Retina (tissue), 1 donor: Measurements from ENCODE around the gene HERC3.

Source experiments
- DNase-seq: peaks from one replicate; pipeline ENCODE4 v3.0.0-alpha.2; 2016

HERC3 gene

DNA sequence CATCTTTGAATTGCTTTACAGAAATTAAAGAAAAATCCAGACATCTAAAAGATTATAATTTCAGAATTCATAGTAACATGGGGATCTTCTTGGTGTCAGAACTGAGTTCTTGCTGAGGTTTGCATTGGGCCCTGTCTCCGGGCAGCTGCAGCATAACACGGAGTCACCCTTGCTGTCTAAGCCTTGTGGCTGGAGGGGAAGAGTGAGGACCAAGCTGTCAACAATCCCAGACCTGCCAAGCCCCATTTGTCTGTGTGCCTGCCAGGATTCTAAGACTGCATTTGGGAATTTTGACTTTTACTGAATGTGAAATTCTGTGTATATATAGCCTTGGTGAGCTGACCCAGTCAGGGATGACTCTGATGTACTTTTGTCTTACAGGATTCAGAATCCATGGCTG, 130.5 kb downstream of the HERC3 start:
- DNase-seq: no peak

DNA sequence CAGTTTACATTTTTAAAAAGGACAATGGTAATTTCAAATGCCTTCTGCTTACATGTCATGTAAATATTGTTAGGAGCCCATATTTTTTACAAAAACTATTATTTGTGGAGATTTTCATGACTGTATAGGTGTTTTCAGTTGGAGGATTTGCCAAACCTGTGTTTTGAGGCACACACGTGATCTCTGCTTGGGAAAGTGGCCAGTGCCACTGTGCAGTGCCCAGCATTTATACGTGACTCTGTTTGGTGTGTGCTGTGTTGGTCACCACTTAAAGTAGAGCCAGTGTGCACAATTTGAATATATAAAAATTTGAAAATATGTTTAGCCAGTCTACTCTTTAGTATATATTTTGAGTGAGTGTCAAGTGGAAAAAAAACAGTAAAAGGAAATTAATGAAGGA, 132.1 kb downstream of the HERC3 start:
- no peak for DNase-seq

DNA sequence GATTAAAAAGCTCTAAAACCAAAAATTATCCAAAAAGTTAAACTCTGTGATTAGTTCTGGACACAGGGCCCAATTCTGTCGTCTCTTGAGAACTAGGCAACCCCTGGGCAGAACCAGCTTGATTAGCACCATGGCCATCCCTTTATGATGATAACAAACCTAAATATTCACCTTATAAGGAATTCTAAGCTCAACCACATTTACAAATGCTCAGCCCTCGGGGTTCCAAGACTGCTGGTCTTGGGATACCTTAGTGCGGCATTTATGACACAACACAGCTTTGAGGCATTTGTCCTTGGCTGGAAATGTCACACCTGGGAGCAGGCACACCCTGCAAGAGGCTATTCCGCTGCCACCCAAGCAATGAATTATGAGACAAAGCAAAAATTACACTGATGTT, 132.9 kb downstream of the HERC3 start:
- no peak for DNase-seq

DNA sequence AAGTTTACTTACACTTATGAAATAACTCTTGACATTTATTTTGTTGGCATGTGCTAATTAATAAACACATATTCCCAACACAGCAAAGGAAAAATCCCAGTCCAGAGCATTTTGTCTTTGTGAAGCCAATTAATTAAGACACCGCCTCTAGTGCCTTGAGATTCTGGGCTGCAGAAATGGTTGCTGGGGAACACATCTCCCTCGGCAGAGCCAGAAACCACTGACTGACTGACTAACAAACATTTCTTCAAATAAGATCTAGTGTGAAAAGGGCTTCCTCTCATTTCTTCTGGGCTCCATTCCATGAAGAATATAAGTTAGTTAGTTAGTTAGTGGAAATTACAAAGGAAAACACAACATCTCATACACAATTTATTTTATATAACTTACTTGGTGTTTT, 133.7 kb downstream of the HERC3 start:
- DNase-seq: no peak

DNA sequence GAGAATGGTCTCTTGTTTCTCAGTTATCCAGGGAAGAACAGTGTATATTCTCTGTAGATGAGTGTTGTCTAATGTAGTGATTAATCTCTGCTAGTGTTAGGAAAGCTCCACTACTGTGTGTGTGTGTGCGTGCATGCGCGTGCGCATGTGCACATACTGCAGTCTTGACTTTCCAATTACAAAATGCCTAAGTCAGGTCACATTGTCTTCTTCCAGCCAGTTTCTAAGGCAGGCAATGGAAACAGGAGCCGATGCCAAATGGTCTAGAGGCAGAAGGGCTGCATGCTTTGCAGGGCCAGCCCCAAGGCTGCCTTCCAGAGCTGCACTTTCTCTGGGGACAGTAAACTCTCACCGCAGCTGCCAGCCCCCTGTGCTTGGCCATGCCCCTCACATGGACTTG, 135.9 kb downstream of the HERC3 start:
- DNase-seq: no peak

DNA sequence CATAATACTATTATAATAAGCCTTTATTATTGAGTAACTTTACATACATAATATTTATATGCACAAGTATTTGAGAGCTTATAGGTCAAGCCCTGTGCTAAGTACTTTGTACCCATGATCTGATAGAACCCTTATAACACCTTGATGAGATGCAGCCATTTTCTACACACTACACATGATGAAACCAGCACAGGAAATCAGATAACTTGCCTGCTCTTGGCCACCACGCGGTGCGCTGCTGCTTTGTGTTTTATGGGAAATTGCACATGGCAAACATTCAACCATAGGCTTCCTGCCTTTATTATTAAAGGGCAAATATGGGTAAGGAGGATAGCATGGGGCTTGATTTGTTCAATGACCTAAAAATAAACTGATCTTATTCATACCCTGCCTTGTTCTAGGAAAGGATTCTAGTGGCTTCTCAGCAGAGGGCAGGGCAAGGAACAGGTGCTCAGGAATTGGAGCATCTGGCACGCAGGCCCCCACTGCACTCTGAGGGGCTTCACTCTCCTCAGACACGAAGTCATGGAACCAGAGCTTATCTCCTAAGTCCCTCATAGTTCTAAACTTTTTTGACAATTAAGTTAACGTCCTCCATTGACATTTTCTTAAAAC, 137.0 kb downstream of the HERC3 start:
- DNase-seq: no peak

DNA sequence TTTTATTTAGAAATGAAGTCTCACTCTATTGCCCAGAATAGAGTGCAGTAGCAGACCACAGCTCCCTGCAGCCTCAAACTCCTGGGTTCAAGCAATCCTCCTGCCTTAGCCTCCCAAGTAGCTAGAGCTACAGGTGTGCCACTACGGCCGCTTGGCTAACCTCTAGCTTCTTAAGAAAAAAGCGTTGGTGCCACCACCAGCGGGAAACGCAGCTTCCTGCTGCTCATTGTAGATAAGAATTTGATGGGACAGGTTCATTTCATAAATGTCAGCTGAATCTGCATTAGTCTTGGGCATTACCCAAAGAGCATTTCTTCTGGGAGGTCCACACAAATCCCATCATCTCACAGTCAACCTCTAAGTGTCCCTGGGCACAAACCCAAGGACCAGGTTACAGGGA, 138.5 kb downstream of the HERC3 start:
- DNase-seq: no peak

DNA sequence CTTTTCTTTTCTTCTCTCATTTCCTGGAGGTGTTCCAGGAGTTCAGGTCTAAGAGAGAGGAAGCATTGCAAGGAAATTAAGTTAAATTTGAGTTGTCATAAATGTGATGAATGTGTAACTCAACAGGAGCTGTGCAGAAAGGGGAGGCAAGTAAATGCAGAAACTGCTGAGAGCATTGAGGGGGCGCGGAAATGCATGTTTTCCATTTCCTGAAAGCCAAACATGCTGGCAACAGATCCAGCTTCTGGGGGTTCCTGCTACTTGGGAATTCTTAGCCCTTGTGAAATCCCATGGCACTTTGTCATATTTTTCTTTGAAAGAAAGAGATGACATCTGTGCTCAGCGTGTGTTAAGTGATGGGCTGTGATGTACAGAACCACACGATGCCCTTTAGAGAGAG, 139.1 kb downstream of the HERC3 start:
- DNase-seq: no peak

DNA sequence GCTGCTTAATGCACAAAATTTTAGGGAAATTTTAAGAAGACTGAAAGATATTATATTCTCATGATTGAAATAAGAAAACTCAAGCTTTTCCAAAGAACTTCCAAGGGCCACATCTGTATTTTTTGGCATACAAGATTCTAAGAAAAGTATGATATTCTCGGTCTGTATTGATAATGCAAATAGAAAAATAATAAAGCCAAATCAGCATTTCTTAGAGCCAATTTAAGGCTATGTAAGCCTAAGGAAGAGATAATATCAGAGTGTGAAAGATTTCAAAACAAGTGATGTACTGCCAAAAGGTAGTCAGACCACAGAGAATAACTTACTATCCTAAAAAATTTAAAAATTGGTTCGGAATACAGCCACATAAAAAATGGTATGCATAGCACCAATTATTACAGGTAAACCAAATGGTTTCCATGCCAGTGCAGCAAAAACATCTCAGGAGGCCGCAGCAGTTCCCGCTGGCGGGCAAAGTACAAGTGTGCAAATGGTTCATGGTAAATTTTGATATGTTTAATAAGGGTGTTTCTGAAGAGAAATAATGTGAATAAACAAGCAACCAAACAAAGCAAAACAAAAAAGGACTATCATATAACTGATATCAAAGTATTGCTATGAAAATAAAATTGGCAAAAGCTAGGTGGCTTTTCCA, 140.6 kb downstream of the HERC3 start:
- no peak for DNase-seq

DNA sequence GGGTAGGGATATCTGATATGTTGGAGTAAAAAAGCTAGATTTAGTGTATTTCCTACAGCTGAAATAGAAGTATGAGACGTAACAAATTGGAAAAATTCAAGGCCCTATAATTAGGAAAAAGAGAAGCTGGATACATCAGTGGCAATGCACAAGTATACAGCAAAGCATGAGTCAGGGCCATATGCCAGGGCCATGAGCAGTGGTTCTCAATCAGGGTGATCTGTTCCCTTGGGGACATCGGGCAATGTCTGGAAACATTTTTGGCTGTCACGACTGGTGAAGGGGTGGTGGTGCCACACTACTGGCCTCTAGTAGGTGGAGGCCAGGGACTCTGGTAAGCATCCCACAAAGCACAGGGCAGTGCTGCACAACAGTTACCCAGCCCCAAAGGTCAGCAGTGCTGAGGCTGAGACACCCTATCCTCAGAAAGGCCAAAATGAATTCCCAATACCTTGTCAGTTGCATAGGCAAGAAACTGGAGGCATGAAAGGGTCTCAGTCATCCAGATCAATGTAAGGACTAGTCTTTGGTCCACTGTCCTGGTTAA, 142.2 kb downstream of the HERC3 start:
- DNase-seq: no peak

DNA sequence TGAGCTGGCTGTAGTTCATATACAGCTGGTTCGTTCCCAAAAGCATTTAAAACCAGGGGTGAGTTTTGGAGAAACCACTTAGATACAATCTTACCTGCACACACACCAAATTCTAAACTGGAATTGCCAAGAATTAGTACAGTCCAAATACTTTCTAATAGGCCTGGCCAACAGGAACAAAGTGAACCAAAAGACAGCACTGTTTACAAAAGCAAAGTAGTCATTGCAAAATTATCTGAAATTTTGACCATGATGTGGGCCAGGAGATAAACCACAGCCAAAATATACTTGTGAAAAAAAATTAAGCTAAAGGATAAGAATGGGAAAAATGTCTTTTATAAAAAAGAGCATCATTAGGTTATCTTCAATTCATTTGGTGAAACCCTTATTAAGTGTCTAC, 143.3 kb downstream of the HERC3 start:
- DNase-seq: no peak

DNA sequence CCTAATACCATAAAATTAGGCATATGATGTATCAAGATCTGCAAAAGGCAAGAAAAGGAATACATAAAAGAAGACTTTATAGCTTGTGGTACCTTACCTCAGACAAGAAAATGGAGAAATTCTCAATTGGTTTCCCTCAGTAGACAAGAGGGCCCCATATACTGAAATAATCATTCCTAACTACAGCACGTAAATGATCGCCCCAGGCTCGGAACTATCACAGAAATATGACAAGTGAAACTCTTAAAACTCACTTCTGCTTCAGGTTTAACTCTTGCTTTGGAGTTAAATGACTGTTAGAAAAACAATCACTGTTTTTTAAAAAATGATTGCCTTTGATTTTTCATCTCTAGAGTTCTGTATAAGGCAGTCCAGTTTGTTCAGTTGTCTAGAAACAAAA, 144.0 kb downstream of the HERC3 start:
- no peak for DNase-seq

DNA sequence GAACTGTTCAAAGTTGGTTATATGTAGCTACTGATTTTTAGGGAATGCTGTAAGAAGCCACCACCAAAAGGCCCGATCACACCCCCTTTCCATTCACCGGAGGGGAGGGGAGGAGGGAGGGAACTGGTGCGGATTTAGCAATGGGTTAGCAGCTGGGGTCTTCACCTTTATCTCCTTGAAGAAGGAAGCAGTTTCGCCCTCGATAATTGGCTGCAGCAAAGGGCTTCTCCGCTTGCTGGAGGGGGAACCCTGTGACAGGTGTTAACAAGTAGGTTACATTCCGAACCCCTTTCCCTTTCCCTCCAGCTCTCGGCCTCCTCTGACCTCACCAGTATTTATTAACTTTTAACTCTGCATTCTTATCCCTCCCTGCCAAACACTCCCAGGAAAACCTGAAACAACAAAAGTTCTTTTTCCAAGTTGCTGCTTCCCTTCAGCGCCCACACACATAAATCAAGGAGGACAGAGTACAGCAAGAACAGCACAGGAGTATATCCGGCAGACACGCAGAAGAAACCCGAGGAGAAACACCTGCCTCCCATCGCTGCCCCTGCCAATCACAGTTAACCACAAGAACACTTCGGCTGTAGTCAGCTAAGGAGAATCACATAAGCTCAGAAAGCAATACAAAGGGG, 145.1 kb downstream of the HERC3 start:
- DNase-seq: no peak

DNA sequence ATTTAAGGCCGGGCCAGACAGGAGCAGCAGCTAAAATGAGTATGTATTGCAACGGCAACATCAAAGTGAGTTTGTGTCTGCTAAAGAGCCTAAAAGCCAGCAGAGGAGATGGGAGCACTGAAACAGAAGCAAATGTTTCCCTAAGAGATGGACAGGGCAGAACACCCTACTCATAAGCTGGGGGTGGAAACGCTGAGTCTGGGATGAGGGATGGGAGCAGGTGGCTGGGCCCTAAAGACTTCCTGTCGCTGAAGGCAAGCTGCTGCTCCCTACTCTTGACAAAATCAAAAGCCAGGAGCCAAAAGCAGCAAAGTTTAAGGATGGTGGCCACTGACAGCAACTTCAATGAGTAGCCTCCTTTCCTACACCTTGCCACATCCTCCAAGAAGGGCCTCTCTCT, 145.9 kb downstream of the HERC3 start:
- DNase-seq: no peak

DNA sequence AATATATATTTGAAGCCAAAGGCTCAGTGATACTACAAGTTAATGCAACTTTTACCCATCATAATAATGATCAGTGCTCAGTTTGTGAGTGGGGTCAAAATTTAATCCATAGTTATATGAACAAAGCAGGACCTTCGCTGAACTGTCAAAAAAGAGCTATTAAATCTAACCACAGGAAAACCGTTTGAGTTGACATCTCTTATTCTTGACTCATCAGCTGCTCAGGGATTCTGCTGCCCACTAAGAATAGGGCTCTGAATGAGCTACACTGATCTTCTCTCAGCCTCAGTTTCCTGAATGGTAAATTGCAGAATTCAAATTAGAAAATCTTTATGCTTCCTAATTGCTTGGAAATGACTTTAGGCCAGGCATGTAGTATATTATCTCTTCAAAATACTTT, 150.3 kb downstream of the HERC3 start:
- DNase-seq: no peak

DNA sequence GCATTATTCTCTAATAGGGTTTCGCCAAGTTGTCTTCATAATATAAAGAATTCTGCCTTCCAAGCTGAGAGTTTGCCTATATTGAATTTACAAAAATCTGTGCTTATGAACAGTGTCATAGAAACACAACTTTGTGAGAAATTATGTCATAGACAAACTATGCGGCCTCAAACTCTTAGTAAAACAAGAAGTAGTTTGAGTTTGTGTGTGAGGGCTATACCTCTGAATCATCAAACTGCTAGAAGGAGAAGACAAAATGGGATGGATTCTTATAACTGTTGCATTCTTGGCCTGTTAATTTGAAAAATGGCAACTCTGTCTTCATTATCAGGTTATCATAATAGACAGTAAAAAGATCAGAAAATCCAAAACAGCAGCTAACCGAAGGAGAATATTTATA, 151.4 kb downstream of the HERC3 start:
- DNase-seq: no peak

DNA sequence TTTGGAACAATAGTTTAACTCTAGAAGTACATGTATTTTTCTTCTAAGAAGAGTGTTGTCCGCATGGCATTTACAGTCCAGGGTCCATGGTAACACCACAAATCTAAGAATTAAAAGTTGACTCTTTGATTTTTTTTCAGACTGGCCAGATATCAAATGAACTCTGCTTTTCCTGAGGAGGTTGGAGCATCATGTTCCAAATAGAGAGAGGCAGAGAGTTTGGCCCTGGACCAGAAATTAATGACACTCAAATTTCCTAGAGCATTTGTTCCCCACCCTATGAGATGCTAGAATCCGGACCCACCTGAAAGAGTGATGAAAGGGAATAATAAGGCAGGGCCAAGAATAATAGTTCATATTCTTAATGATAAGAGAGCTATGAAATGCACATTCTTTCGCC, 152.3 kb downstream of the HERC3 start:
- no peak for DNase-seq

DNA sequence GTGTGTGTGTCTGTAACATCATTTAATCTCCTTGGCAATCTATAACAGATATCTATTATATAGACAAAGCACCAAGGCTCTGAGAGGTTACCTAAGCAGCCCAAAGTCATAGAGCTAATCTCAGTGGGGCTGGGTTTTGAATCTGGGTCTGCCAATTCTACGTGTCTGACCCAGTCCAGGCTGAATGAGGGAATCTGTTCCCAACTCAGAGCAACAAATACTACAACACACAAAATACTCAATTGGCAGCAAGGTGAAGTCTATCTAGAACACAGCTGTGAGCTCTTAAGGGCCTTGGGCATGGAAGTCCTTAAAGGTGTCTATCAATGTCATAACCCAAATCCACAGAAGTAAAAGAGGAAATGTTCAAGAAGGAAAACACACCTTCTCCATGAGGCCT, 152.9 kb downstream of the HERC3 start:
- DNase-seq: no peak

DNA sequence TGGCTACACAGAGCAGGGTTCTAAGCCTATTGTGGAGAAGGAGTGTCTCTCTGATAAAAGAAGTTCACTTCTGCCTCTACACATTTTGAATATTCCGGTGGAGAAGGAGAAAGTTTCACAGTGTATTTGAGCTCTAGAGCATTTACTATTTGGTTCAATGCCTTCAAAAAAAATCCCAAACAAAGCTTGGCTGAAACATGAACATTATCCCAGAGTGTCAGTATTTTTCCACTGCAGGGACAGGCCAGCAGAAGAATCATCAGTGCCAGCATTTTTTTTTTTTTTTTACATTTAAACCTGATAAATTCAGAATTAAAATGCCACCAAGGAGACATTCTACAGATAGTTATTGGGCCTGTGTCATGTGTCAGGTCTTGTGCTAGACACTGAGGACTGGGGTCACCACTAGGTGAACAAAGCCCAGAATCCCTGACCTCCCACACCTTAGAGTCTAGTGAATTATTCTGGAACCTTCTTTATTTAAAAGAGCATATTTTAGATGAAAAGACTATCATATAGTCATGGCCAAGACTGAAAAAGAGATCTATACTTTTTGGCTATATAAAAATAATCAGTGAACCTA, 153.4 kb downstream of the HERC3 start:
- DNase-seq: no peak

DNA sequence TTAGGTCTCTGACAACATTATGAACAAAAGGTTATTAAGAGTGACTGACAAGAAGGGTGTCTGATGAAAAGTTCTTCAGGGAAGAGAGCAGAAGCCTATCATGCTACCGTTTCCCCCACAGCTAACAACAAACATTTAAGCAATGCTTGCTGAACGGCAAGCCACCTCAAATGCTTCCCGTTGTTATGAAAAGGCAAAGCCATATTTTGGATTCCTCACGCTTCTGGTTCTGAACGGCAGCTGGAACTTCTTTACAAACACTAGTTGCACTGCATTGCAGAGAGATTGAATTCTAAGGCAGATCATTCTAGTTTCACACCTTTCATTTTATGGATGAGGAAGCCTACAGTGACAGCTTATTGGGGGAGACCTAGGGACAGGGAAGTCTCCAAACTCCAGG, 153.9 kb downstream of the HERC3 start:
- no peak for DNase-seq

DNA sequence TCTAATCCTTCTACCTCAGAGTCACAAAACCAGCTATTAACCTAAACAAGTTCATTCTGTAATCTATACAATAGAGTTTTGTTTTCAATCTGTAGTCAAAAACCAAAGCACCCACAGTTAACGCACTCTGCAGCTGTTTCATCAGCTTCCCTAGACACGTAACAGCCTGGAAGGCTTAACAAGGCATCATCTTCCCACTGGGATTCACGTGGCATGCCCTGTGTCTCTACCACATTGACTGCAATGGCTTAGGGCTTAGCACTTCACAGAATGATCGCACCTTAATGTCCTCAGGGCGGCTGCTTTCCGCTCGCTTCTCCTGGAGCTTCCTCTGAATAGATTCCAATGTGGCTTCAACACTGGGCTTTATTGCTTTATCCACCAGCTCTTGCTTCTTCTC, 155.1 kb downstream of the HERC3 start:
- DNase-seq: no peak

DNA sequence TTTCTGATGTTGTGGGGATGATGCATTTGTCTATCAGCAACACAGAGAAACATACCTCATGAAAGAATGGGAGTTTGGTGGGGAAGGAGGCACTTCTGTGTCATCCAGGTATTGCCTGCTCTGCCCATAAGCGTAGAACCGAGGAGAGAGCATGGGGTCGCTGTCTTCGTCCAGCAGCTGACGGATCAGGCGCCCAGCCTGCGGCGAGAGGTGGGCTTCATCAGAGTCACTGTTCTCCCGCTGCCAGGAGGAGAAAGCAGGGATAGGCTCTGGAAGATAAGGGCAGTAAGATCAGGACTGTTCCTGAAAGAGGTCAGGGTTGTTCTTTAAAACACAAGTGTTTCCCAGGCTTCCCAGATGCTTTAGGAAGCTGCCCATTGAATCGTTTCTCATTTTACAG, 158.1 kb downstream of the HERC3 start:
- DNase-seq: no peak

DNA sequence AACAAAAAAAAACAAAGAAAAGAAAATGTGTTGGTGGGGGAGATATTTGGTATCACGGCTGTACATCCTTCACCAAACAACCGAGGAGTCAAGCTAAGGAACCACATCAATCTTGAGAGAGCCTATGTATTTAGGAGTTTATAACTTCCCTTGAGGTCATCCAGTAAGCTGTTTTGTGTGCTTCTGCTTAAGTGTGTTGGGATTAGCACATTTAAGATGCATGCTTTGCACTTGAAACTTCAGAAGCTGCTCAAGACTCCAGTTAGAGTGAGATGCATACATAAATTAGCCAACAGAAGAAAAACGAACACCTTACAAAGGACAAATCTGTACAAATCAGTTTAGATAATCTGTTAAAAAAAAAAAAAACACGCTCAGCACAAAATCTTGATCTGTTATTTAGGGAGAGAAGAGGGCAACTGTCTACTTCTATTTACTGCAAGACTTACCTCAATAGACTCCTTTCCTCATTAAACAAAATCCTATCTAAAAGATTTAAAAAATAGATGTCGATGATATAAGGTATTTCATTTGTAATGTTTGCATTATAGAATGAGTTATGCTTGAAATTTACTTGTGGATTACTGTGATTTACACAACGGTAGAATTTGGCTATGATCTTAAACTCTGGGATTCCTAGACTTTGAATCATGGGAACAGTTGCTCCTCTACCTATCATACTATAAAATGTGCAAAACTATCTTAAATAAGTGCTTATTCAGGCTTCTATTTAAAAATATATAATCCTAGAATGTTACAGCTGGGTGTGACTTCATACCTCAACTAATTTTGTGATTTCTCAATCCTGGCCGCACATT, 159.2 kb downstream of the HERC3 start:
- no peak for DNase-seq
